ENCODE results near the gene EXOSC5.

The EXOSC5 gene

DNA sequence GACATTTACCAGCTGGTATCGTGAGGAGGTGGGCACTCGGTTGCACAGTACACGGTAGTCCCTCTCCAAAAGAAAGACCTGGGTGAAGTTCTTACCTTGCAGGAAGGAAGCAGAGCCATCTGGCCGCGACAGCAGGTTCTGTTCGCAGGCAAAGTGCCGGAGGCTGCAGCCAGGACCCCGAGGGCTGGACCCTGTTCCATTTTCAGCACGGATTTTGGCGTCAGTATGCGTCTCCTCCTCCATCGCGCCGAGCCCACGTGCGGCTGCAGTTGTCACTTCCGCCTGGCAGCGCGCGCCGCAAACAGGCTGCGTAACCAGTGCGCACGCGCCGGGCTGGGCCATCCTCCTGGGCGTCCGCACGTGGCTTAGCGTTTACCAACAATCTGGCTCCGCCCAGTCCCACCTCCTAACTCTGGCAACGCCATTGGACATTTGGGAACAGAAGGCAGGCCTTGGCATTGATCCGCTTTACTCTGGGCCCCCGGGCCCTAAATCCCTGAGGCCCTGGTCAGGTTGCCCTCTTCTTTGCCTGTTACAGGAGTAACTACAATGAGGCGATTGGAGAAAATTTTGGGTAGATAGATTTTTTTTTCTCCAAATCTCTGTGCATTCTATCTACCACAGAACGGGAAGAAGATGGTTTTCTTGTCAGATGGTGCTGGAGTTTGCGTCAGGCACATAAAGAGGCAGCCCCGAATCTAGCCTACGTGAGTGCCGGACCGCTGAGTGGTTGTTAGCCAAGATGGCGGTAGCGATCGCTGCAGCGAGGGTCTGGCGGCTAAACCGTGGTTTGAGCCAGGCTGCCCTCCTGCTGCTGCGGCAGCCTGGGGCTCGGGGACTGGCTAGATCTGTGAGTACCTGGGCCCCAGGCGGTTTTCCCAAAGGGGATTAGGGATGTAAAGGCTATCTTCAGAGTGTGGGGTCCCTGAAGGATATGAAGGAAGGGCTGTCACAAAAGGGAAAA, at the start of gene EXOSC5, which contains the start of gene BCKDHA:
Gene EXOSC5 (minus strand): TSS at position 274 of the 964 bp plus-strand sequence. CDS start 31 bp downstream, at position 243.
Gene BCKDHA (plus strand): TSS at position 733 of the 964 bp plus-strand sequence. CDS start 10 bp downstream, at position 743.
- TF ChIP-seq, protein P1, sequence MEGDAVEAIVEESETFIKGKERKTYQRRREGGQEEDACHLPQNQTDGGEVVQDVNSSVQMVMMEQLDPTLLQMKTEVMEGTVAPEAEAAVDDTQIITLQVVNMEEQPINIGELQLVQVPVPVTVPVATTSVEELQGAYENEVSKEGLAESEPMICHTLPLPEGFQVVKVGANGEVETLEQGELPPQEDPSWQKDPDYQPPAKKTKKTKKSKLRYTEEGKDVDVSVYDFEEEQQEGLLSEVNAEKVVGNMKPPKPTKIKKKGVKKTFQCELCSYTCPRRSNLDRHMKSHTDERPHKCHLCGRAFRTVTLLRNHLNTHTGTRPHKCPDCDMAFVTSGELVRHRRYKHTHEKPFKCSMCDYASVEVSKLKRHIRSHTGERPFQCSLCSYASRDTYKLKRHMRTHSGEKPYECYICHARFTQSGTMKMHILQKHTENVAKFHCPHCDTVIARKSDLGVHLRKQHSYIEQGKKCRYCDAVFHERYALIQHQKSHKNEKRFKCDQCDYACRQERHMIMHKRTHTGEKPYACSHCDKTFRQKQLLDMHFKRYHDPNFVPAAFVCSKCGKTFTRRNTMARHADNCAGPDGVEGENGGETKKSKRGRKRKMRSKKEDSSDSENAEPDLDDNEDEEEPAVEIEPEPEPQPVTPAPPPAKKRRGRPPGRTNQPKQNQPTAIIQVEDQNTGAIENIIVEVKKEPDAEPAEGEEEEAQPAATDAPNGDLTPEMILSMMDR (IDR thresholded peaks at IDR 0.05; ENCODE audit: control extremely low read depth, extremely low read depth, low read depth, missing control alignments) = no peak
- peak; percentile 99 for DNase-seq (ENCODE audit: extremely low spot score)
- ChIA-PET CTCF (interaction anchor here (2.1 kb wide), 1 partner anchor 33 kb away, joined by 4 read pairs; the partner anchor contains the start of gene B9D2), POLR2A (interaction anchor here (0.7 kb wide), 1 partner anchor 169 kb away, joined by 3 read pairs; no protein-coding TSS in a partner anchor)

DNA sequence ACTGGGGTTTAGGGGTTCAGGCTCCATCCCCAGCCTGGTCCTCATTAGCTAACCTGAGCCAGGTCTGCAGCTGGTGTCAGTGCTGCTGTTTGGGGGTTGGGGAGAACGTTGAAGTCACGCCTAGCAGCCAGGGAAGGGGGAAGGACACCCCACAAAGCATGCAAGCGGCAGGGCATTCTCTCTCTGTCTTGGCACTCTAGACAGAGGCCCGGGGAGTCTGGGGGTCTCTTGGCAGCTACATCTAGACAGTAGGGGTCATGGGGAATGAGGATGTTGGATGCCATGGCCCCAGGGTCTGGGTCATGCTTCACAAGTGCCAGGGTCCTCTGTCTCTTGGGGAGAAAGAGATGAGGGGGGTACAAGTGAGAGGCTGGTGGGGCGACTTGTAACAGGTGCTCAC, 48.4 kb upstream of the EXOSC5 start:
- ChIA-PET POLR2A (no interaction called here), CTCF (interaction anchor here (1.5 to 15.6 kb wide), 3 partner anchors 12 to 152 kb away, joined by 5 to 343 read pairs (median 152); partner anchors contain the start of gene CEACAM21)
- no peak for DNase-seq (ENCODE audit: extremely low spot score)
- TF ChIP-seq, protein P1 (IDR thresholded peaks at IDR 0.05; ENCODE audit: control extremely low read depth, extremely low read depth, low read depth, missing control alignments) = no peak

DNA sequence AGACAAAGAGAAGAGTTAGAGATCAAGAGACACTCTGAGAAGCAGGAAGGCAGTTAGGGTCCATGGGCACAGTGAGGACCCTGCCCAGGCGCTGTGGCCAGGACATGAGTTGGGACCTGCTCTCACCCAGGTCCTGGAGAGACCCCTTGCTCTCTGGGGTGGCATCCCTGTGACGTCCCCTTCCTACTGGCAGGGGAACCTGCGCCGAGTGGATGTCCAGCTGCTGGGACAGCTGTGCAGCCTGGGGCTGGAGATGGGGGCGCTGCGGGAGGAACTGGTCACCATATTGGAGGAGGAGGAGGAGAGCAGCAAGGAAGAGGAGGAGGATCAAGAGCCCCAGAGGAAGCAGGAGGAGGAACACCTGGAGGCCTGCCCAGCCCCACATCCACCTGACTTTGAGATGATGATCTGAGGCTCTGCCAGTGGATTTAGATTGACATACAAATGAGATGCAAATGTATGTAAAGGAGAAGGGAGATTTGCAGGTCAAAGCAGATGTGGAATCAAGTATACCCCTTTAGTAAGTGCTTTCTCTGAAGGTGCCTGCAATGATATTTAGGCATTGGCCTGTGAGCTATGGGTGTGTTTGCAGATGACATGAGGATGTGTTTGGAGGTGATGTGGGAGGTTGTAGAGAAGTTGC, 46.8 kb upstream of the EXOSC5 start:
- TF ChIP-seq, protein P1 (IDR thresholded peaks at IDR 0.05; ENCODE audit: control extremely low read depth, extremely low read depth, low read depth, missing control alignments) = no peak
- CTCF ChIA-PET = interaction anchor here (2.5 to 15.6 kb wide), 3 partner anchors 120 to 153 kb away, joined by 7 to 343 read pairs (median 152); partner anchors contain the start of gene CEACAM21
- POLR2A ChIA-PET = no interaction called here
- DNase-seq (ENCODE audit: extremely low spot score) = no peak

DNA sequence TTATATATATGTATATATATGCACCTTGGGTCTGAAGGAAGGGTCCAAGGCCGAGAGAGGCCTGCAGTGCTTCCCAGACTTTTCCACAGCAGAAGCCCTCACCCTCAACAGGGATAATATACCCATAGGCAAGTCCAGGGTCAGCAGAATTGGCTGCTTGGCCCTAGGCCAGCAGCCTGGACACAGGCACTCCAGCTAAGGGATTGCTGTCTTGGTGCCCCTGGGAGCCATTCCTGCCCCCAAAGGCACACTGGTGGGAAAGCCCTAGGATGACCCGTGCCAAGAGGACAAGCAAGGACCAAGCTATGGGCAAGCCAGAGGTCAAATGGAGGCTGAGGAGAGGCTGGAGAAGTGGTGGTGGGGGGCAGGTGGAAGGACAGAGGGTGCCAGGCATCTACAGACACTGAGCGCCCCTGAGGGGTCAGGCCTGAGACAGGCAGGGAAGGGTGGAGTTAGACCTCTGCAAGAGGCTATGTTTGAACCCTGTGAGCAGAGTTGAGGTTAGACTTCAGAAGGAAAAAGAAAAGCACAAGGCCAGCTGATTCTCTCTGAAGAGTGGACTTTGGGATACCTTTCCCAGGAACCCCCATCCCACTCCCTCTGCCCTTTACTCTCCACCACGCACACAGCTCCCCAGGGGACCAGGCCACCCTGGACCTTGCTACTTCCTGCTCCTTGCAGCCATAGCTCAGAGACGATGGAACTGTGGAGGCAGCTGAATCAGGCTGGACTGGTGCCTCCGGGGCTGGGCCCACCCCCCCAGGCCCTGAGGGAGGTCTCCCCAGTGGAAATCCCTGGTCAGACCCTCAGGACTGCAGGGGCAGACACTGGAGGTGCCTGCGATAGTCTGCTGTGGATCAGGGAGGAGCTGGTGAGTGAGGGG, 45.6 kb upstream of the EXOSC5 start, which contains the start of gene ERICH4:
Gene ERICH4 (plus strand): TSS at position 684 of the 883 bp plus-strand sequence. CDS start 14 bp downstream, at position 698.
- DNase-seq (ENCODE audit: extremely low spot score) = no peak
- TF ChIP-seq, protein P1 (IDR thresholded peaks at IDR 0.05; ENCODE audit: control extremely low read depth, extremely low read depth, low read depth, missing control alignments) = no peak
- ChIA-PET POLR2A (no interaction called here), CTCF (interaction anchor here (0.9 to 3.8 kb wide), 5 partner anchors 7 to 155 kb away, joined by 3 to 44 read pairs (median 4); partner anchors contain the start of gene TGFB1)

DNA sequence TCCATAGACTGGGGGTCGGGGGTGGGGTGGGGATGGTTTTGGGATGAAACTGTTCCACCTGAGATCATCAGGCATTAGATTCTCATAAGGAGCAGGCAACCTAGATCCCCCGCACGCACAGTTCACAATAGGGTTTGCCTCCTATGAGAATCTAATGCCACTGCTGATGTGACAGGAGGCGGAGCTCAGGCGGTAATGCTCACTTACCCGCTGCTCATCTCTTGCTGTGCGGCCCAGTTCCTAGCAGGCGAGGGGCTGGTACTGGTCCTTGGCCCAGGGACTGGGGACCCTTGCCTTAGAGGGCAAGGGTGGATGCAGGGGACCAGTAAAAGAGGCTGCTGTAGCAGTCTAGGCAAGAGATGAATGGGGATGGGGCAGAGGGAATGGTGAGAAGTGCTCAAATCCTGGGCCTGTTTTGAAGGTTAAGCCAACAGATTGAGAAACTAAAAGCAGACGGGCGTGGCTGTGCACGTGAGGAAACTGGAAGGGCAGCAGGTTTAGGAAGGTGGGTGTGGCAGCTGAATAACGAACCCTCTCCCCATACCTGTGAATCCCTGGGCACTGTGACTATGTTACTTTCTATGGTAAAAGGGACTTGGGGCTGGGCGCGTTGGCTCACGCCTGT, 44.3 kb upstream of the EXOSC5 start:
- ChIA-PET POLR2A (no interaction called here), CTCF (interaction anchor here (1.3 to 3.8 kb wide), 4 partner anchors 8 to 156 kb away, joined by 4 to 44 read pairs (median 6); no protein-coding TSS in a partner anchor)
- TF ChIP-seq, protein P1 (IDR thresholded peaks at IDR 0.05; ENCODE audit: control extremely low read depth, extremely low read depth, low read depth, missing control alignments) = no peak
- DNase-seq (ENCODE audit: extremely low spot score) = no peak

Data from GM10248 (cell line).